OCI-M2 (cell line): ENCODE results near the gene BAG3.

Experiments used
- DNase-seq: peaks from one replicate; lab custom pipeline; 2025; ENCODE audit not compliant: unreplicated experiment; lab: John Stamatoyannopoulos, UW

BAG3 gene

DNA sequence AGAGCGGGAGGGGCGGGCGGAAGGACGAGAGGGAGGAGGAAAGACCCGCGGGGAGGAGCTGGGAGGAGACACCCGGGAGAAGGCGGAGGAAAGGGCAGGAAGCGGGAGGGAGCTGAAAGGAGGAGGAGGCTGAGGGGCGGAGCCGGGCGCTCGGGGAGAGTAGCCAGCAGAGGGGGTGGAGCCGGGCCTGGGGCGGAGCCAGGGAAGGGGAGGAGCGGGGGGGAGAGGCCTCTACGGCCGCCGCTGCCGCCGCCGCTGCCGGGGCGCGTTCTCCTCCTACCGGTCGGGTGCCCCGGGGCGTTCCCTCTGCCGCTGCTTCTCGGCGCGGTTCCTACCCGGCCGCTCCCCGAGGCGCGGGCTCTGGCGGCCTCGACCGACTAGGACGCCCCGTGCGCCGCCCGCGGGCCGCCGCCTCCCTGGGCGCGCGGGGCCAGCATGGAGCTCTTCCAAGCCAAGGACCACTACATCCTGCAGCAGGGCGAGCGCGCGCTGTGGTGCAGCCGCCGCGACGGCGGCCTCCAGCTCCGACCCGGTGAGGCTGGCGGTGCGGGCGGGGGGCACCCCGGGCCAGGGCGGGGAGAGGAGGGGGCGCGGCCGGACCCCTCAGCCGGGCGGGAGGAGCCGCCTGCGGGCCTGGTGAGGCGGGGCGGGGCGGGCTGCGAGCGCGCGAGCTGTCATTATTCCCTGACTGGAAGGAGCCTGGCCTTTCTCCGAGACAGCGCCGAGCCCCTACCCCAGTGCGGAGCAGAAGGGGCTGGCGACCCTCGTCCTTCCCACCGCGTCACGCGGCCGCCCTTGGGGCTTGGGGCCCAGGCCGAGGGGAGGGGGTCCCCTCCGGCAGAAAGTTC lies 74.9 kb downstream of the BAG3 start, which contains the start of gene INPP5F:
TSS of gene INPP5F (plus strand) at position 223 of the 848 bp plus-strand sequence. CDS start at position 436, 213 bp downstream.
- peak; percentile 54 for DNase-seq

DNA sequence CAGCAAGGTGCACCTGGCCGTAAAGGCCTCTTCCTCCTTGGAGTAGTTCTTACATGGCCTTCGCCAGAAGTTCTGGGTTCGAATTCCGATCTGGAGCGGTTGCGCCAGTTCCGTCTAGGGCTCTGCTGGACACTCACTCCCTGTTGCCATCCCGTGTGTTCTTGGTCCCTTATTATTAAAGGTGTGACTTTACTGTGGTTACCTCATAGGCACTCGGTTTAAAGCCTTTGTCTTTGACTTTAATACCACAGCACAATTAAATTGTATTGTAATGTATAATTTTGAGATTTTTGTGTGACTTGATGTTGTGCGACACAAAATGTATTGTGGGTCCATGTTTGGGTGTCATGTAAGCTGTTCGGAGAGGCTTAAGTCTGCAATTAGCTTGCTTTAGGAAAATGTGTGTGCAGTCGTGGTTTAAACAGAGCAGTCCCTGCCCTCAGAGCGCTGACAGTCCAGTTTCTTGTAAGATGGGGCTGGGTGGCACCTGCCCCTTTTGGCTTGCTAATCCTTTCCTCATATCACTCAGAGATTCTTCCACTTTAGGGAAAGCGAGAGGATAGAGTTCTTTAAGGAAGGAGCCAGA lies 75.6 kb downstream of the BAG3 start:
- no peak for DNase-seq
